GM19099 (cell line): ENCODE results near the gene GRID2.

Source experiments
- POLR2A ChIP-seq: IDR thresholded peaks from 3 replicates; pipeline ENCODE4 v1.6.1; 2011; ENCODE audit warnings: low read depth; ENCODE audit not compliant: insufficient read length; ENCODE audit errors: extremely low read depth

The GRID2 gene

GRCh38 chr4:92303621-92304027 lies at the start of gene GRID2:
TSS of gene GRID2 (plus strand) at chr4:92303966.
- no peak for TF ChIP-seq POLR2A

DNA sequence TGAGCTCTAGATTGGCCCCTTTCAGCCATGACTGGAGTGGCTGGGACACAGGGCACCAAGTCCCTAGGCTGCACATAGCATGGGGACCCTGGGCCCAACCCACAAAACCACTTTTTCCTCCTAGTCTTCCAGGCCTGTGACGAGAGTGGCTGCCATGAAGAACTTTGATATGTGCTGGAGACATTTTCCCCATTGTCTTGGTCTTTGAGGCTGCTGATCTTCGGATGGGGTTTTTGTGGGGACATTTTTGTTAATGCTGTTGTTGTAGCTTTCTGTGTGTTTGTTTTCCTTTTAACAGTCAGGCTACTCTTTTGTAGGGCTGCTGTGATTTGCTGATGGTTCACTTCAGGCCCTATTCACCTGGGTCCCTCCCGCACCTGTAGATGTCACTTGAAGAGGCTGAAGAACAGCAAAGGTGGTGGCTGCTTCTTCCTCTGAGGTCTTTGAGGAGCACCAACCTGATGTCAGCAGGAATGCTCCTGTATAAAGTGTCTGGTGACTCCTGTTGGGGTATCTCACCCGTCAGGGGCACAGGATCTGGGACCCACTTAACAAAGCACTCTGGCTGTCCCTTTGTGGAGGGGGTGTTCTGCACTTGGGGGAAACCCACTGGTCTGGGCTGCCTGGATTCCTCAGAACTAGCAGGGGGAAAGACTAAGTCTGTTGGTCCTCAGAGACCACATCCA lies 49.6 kb upstream of the GRID2 start:
- TF ChIP-seq POLR2A = no peak

GRCh38 chr4:92254767-92255442 lies 48.9 kb upstream of the GRID2 start:
- TF ChIP-seq POLR2A = no peak

DNA sequence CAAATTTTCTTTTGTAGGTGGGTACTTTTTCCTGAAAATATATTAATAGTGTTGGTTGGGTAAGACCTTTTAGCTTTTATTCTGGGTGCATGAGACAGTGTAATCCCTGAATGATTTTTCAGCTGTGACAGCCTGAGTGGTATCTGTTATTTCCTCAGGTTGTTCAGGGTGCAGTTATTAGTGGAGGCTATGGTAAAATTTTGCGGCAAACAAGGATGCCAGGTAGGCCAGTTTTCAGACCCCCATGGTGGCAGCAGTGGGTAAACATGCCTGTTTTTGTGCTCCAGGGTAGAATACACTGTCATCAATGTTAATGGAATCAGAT lies 47.9 kb upstream of the GRID2 start:
- no peak for TF ChIP-seq POLR2A

DNA sequence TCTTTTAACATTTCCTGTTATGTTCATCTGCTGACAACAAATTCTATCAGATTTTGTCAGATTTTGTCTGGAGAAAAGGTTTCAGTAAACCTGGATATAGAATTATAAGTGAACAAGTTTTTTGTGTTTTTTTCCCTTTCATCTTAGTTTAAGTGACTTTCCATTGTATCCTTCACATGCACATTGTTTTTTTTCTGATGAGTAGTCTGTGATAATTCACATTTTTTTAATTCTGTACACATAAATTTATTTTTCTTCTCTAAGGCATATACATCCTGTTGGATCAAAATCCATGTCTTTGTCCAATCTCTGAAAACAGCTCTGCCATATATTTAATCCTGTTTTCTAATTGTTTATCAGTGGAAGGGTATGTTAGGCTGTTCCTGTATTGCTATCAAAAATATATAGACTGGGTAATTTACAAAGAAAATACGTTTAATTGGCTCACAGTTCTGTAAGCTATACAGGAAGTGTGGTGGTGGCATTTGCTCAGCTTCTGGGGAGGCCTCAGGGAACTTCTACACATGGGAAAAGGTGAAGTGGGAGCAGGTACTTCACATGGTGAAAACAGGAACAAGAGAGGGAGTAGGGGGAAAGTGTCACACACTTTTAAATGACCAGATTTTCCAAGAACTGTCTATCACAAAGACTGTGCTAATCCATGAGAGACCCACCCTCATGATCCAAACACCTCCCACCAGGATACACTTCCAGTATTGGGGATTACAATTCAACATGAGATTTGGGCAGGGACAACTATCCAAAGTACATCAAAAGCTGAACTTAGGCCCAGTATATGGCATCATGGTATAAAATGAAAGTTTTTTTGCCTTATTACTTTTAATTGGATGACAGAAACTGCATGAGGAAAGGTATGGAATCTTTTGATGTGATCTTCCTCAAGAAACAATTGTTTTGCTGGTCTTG lies 45.6 kb upstream of the GRID2 start:
- TF ChIP-seq POLR2A = no peak

DNA sequence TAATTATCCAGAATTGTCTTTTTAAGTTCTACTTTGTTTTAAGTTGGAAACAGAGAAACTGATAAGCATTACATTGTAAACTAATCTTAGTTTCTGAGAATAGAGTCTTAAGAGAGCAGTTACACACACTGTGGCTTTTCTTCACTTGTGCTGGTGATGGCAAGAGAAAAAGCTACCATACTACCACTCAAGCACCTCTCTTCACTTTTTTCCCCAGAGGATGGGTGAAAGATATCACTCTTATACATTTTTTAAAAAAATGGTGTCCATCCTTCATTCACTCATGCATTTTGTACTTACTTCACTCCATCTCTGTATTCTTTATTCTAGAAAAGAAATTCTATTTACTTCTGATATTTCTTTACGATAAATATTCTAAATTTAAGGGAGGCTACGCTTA lies 42.5 kb upstream of the GRID2 start:
- TF ChIP-seq POLR2A = no peak

- no peak for TF ChIP-seq POLR2A
These were observed 41.4 kb upstream of the GRID2 start for GRCh38 chr4:92262371-92262770.

DNA sequence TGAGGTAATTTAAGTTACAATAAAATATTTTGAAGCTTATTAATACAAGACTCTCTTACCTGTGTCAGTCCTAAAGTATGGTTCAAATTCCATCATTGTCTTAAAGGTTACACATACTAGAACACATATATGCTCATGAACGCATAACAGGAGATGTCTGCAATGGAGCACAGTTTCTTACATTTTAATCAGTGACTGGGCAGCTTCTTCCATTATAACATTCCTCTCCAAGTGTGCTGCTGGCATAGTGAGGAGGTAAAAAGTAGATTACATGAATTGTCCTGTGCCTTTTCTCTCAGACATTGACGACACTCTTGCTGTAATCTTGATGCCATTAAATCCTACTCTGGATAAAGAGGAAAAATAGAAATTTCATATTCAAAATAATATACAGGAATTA lies 40.8 kb upstream of the GRID2 start:
- TF ChIP-seq POLR2A = no peak

- TF ChIP-seq POLR2A = no peak
These were observed 40.2 kb upstream of the GRID2 start for GRCh38 chr4:92263575-92263974.

GRCh38 chr4:92264163-92264562 lies 39.6 kb upstream of the GRID2 start:
- TF ChIP-seq POLR2A = no peak

DNA sequence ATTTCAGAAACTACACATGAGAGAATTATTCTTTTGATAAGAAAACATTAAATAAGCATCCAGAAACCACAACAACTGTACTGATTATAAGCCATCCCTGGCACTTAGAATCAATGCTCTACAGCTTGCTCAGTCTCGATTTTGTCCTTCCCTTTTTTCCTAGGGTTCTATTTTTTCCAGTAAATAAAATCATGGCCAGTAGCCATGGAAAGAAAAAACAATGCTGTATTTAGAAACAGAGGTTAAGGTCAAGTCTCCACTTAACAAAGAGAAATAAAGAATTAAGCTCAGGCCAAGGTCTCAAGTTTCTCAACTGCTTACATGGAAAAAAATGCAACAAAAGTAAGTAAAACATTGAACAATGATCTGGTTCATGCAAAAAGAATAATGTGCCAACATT lies 38.7 kb upstream of the GRID2 start:
- no peak for TF ChIP-seq POLR2A

DNA sequence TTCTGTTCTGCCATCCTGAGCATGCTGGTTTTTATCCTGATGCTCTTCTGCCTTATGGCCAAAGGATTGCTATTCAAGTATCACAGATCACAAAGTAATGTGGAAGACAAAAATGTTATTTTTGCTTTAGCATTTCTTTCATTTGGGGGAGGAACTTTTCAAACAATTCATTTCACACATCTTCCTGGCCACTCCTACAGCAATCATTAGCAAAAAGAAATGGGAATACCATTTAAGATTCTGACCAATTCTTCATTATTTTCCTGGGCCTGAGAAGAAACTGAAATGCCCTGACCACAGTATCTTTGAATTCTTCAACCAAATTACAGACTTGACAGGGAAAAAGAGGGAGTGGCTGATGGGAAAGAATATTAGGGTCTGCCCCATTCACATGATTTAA lies 38.0 kb upstream of the GRID2 start:
- no peak for TF ChIP-seq POLR2A

DNA sequence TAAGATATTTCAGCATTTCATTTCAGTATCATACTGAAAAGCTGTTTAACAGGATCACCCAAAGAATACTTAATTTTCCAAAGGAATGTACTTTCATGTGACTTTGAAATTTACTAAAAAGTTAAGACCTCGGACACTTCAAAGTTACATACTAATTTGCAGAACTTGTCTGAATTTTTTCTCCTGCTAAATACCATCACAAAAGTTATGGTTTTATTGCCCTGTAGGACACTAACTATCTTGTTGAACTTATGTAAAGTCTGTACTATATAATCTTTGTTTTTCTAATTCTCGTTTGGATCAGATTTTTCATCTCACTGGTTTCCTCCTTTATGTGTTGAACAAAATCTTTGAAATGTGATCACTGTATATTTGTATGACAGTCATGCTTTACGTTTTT lies 37.2 kb upstream of the GRID2 start:
- no peak for TF ChIP-seq POLR2A

GRCh38 chr4:92268642-92269041 lies 35.1 kb upstream of the GRID2 start:
- no peak for TF ChIP-seq POLR2A

- no peak for TF ChIP-seq POLR2A
These were observed 32.9 kb upstream of the GRID2 start for GRCh38 chr4:92270908-92271307.

DNA sequence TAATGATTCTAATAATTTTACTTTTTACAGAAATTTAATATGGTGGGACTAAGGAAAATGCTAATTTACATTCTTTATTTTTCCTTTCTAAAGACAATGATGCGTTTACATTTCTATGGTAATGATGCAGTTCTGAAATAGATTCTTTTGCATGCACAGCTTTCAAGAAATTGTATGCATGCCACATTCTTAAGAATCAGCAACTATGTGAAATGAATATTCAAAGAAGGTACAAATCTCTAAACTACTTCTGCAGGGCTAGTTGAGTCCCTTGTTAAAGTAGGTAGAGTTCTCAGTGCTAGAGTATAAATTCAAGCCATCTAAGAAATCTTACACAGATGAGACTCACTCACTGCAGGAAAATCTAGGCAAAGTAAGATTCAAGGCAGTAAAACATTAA lies 24.5 kb upstream of the GRID2 start:
- TF ChIP-seq POLR2A = no peak

GRCh38 chr4:92299152-92299551 lies 4.6 kb upstream of the GRID2 start:
- TF ChIP-seq POLR2A = no peak

DNA sequence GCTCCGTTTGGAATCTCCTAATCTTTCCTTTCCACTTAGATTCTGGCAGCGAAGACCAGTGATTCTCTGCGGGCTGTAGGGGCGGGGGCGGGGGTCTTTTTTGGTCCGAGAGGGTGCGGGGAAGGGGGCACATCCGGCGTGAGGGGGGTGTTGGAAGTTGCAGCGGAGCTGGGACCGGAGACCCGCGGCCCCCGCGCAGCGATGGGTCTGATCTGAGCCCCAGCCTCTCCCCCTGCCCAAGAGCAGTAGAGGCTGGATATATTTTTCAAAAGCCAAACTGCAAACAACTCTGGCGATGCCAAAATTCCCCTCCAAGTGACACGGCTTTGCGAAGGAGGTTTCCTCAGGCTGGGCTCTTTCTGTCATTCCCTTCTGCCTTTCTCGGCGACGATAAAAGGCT lies 355 bp downstream of the GRID2 start:
- no peak for TF ChIP-seq POLR2A
